ENCODE results near the gene HTRA1. TPM values are rescaled to one million over a fixed set of nuclear protein-coding genes. Genes with fewer than 3 reads are reported as not detected.
A peak's percentile ranks its signal among the peaks of the same experiment; 100 is the strongest.

Gene HTRA1
- total and polyA plus RNA-seq, 2 donors (not counting 1 experiment from before 2014, with no cell fraction given) = 109 to 216 TPM

- Histone ChIP-seq H3K9me3 (ENCODE audit: control insufficient read depth, insufficient read depth, low read depth, low read length) (no peaks in the 10 kb centered on the region), H3K4me3 (replicated peaks in 1 of 4; ENCODE audit: control extremely low read depth in 1 of 4, insufficient read depth in 1 of 4, low read depth in 3 of 4, low read length in 4 of 4) (no peak overlapping the region), H3K9ac (ENCODE audit: insufficient read depth, low read length) (no peak overlapping the region), H3K27me3 (ENCODE audit: control insufficient read depth, insufficient read depth, low read length) (no peaks in the 10 kb centered on the region), H3K36me3 (ENCODE audit: control insufficient read depth, insufficient read depth, low read length) (no peaks in the 10 kb centered on the region), H4K20me1 (ENCODE audit: control insufficient read depth, extremely low read depth, insufficient read depth, low read length) (no peaks in the 10 kb centered on the region), H3K4me1 (ENCODE audit: control insufficient read depth, extremely low read depth, insufficient read depth, low read length) (no peaks in the 10 kb centered on the region), H3K79me2 (ENCODE audit: control insufficient read depth, insufficient read depth, low read length) (no peaks in the 10 kb centered on the region), H2AFZ (ENCODE audit: low read length) (no peak overlapping the region), H3K27ac (ENCODE audit: insufficient read depth, low read length) (no peak overlapping the region), H3K4me2 (ENCODE audit: extremely low read depth, insufficient read depth, low read length) (no peak overlapping the region)
- no peak for DNase-seq (ENCODE audit: low read depth in 2 of 2)
- TF ChIP-seq CTCF (conservative IDR thresholded peaks at IDR 0.05 in 1 of 2, IDR thresholded peaks at IDR 0.05 in 1 of 2; ENCODE audit: low read depth in 1 of 2, low read length in 2 of 2) = no peak
- no peak for TF ChIP-seq EZH2 (IDR thresholded peaks at IDR 0.05; ENCODE audit: low read length, missing control alignments)
These were observed 15.4 kb upstream of the HTRA1 start for GRCh38 chr10:122445904-122446303.

GRCh38 chr10:122446668-122447423 is 14.5 kb upstream of the HTRA1 start:
- no peaks in the 10 kb centered on the region for H3K36me3 ChIP-seq (ENCODE audit: control insufficient read depth, insufficient read depth, low read length)
- no peak overlapping the region for H3K4me2 ChIP-seq (ENCODE audit: extremely low read depth, insufficient read depth, low read length)
- no peaks in the 10 kb centered on the region for H3K79me2 ChIP-seq (ENCODE audit: control insufficient read depth, insufficient read depth, low read length)
- DNase-seq (ENCODE audit: low read depth in 2 of 2) = peak in 1 of 2 donors; percentile 22
- H3K9ac ChIP-seq (ENCODE audit: insufficient read depth, low read length) = no peak overlapping the region
- no peaks in the 10 kb centered on the region for H4K20me1 ChIP-seq (ENCODE audit: control insufficient read depth, extremely low read depth, insufficient read depth, low read length)
- H2AFZ ChIP-seq (ENCODE audit: low read length) = no peak overlapping the region
- no peak overlapping the region for H3K4me3 ChIP-seq (replicated peaks in 1 of 4; ENCODE audit: control extremely low read depth in 1 of 4, insufficient read depth in 1 of 4, low read depth in 3 of 4, low read length in 4 of 4)
- no peaks in the 10 kb centered on the region for H3K4me1 ChIP-seq (ENCODE audit: control insufficient read depth, extremely low read depth, insufficient read depth, low read length)
- H3K27ac ChIP-seq (ENCODE audit: insufficient read depth, low read length) = no peak overlapping the region
- H3K27me3 ChIP-seq (ENCODE audit: control insufficient read depth, insufficient read depth, low read length) = no peaks in the 10 kb centered on the region
- TF ChIP-seq EZH2 (IDR thresholded peaks at IDR 0.05; ENCODE audit: low read length, missing control alignments) (no peak), CTCF (conservative IDR thresholded peaks at IDR 0.05 in 1 of 2, IDR thresholded peaks at IDR 0.05 in 1 of 2; ENCODE audit: low read depth in 1 of 2, low read length in 2 of 2) (no peak)
- H3K9me3 ChIP-seq (ENCODE audit: control insufficient read depth, insufficient read depth, low read depth, low read length) = no peaks in the 10 kb centered on the region

- no peak for DNase-seq (ENCODE audit: low read depth in 2 of 2)
- Histone ChIP-seq H3K27ac (ENCODE audit: insufficient read depth, low read length) (no peak overlapping the region), H3K9ac (ENCODE audit: insufficient read depth, low read length) (no peak overlapping the region), H3K4me3 (replicated peaks in 1 of 4; ENCODE audit: control extremely low read depth in 1 of 4, insufficient read depth in 1 of 4, low read depth in 3 of 4, low read length in 4 of 4) (no peak overlapping the region), H2AFZ (ENCODE audit: low read length) (no peak overlapping the region), H3K36me3 (ENCODE audit: control insufficient read depth, insufficient read depth, low read length) (no peaks in the 10 kb centered on the region), H3K4me1 (ENCODE audit: control insufficient read depth, extremely low read depth, insufficient read depth, low read length) (no peaks in the 10 kb centered on the region), H3K4me2 (ENCODE audit: extremely low read depth, insufficient read depth, low read length) (no peak overlapping the region), H3K9me3 (ENCODE audit: control insufficient read depth, insufficient read depth, low read depth, low read length) (no peaks in the 10 kb centered on the region), H3K79me2 (ENCODE audit: control insufficient read depth, insufficient read depth, low read length) (no peaks in the 10 kb centered on the region), H4K20me1 (ENCODE audit: control insufficient read depth, extremely low read depth, insufficient read depth, low read length) (no peaks in the 10 kb centered on the region), H3K27me3 (ENCODE audit: control insufficient read depth, insufficient read depth, low read length) (no peaks in the 10 kb centered on the region)
- TF ChIP-seq EZH2 (IDR thresholded peaks at IDR 0.05; ENCODE audit: low read length, missing control alignments) (no peak), CTCF (conservative IDR thresholded peaks at IDR 0.05 in 1 of 2, IDR thresholded peaks at IDR 0.05 in 1 of 2; ENCODE audit: low read depth in 1 of 2, low read length in 2 of 2) (no peak)
These were observed 12.8 kb upstream of the HTRA1 start for GRCh38 chr10:122448600-122448999.
